Astrocyte (in vitro differentiated cells and primary cell): Measurements from ENCODE around the gene BANK1. TPM values are rescaled to one million over a fixed set of nuclear protein-coding genes. Genes with fewer than 3 reads are reported as not detected.

ENCODE experiments used
- DNase-seq: peaks from one replicate; pipeline ENCODE4 v3.0.0-alpha.2; 2010; ENCODE audit warnings: low read depth
- FAIRE-seq: peaks from 2 replicates; lab custom pipeline; 2011; peaks lifted over from hg19 to GRCh38; lab: Jason Lieb, UNC
- H2AFZ ChIP-seq: 2 replicates; pipeline ENCODE4 v1.6.0; 2012; ENCODE audit warnings: low read depth, low read length, inconsistent platforms
- H3K27ac ChIP-seq: 2 replicates; pipeline ENCODE4 v1.5.1; 2011; ENCODE audit warnings: low read depth, low read length, inconsistent platforms
- H3K27me3 ChIP-seq: 2 replicates; pipeline ENCODE4 v1.6.0; 2011; ENCODE audit warnings: low read length, inconsistent platforms; ENCODE audit not compliant: insufficient read depth
- H3K36me3 ChIP-seq: 2 replicates; pipeline ENCODE4 v1.5.1; 2011; ENCODE audit warnings: low read length, inconsistent platforms; ENCODE audit not compliant: insufficient read depth
- H3K4me1 ChIP-seq: 2 replicates; pipeline ENCODE4 v1.5.1; 2011; ENCODE audit warnings: low read length, inconsistent platforms; ENCODE audit not compliant: insufficient read depth
- H3K4me2 ChIP-seq: 2 replicates; pipeline ENCODE4 v1.6.0; 2012; ENCODE audit warnings: low read length, inconsistent platforms
- H3K4me3 ChIP-seq: 2 replicates; pipeline ENCODE4 v1.5.1; 2011; ENCODE audit warnings: low read depth, mild to moderate bottlenecking, low read length, inconsistent platforms; ENCODE audit not compliant: insufficient read depth
- H3K79me2 ChIP-seq: 2 replicates; pipeline ENCODE4 v1.6.0; 2012; ENCODE audit warnings: mild to moderate bottlenecking, low read length, inconsistent platforms; ENCODE audit not compliant: insufficient read depth
- H3K9ac ChIP-seq: 2 replicates; pipeline ENCODE4 v1.6.0; 2012; ENCODE audit warnings: mild to moderate bottlenecking, low read length, inconsistent platforms
- H3K9me3 ChIP-seq: 2 replicates; pipeline ENCODE4 v1.5.1; 2012; ENCODE audit warnings: low read depth, mild to moderate bottlenecking, low read length, inconsistent platforms; ENCODE audit not compliant: insufficient read depth
- H4K20me1 ChIP-seq: 2 replicates; pipeline ENCODE4 v1.6.0; 2012; ENCODE audit warnings: low read length, inconsistent platforms; ENCODE audit not compliant: insufficient read depth
- H3K27ac Mint-ChIP-seq: one replicate; pipeline ENCODE4 v1.8.0; 2021; ENCODE audit warnings: mild to moderate bottlenecking, mixed read lengths; ENCODE audit not compliant: unreplicated experiment
- H3K27me3 Mint-ChIP-seq: one replicate; pipeline ENCODE4 v1.8.0; 2021; ENCODE audit warnings: low read depth, mixed read lengths; ENCODE audit not compliant: unreplicated experiment
- H3K36me3 Mint-ChIP-seq: one replicate; pipeline ENCODE4 v1.8.0; 2021; ENCODE audit warnings: low read depth, mixed read lengths; ENCODE audit not compliant: unreplicated experiment
- H3K4me1 Mint-ChIP-seq: one replicate; pipeline ENCODE4 v1.8.0; 2021; ENCODE audit warnings: low read depth, mixed read lengths; ENCODE audit not compliant: unreplicated experiment
- H3K4me3 Mint-ChIP-seq: one replicate; pipeline ENCODE4 v1.8.0; 2021; ENCODE audit warnings: mild to moderate bottlenecking, moderate library complexity, mixed read lengths; ENCODE audit not compliant: unreplicated experiment
- H3K9me3 Mint-ChIP-seq: one replicate; pipeline ENCODE4 v1.8.0; 2021; ENCODE audit warnings: mild to moderate bottlenecking, mixed read lengths; ENCODE audit not compliant: unreplicated experiment
- CTCF ChIP-seq: IDR thresholded peaks from 2 replicates; pipeline ENCODE4 v1.5.1; 2011; ENCODE audit warnings: low read depth, mild to moderate bottlenecking, inconsistent platforms, low read length, moderate library complexity; ENCODE audit not compliant: insufficient read depth
- EZH2 ChIP-seq: IDR thresholded peaks from 2 replicates; pipeline ENCODE4 v1.6.1; 2012; ENCODE audit warnings: mild to moderate bottlenecking, low read length, inconsistent platforms; ENCODE audit not compliant: insufficient read depth
- total RNA-seq: library from RNA; stranded (reverse); gene quantifications from 2 replicates; pipeline ENCODE4 v1.2.1, GENCODE V29; 2021

The BANK1 gene
- total RNA-seq, 1 donor from 2014 or later = 1.3 TPM

DNA sequence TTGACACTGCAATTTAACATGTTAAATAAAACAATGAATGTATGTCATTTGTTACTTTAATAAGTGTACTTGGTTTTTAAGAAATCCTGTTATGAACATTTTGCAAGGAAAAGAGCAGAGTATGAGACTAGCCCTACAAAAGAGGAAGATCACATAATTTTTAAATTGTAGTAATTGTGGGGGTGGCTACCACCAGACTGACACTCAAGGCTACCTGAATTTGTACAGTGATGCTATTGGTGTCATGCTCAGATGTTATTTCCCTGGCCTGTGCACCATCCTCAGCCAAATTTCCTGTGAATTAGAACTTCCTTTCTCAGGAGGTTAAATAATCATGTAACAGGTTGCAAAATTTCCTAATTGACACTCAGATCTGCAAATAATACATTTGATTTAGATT lies 157.5 kb downstream of the BANK1 start:
- no peaks in the 10 kb centered on the region for H4K20me1 ChIP-seq
- no peak overlapping the region for H3K27ac Mint-ChIP-seq
- no peaks in the 10 kb centered on the region for H3K9me3 ChIP-seq
- DNase-seq = no peak
- peaks cover 5% of the 10 kb centered on the region for H3K4me1 ChIP-seq
- no peaks in the 10 kb centered on the region for H3K36me3 ChIP-seq
- H3K9ac ChIP-seq = no peak overlapping the region
- H3K27ac ChIP-seq = no peak overlapping the region
- no peaks in the 10 kb centered on the region for H3K79me2 ChIP-seq
- H3K27me3 Mint-ChIP-seq = no peaks in the 10 kb centered on the region
- FAIRE-seq = no peak
- no peak overlapping the region for H3K4me3 ChIP-seq
- H3K4me3 Mint-ChIP-seq = no peak overlapping the region
- no peak overlapping the region for H3K4me2 ChIP-seq
- no peaks in the 10 kb centered on the region for H3K36me3 Mint-ChIP-seq
- H2AFZ ChIP-seq = no peak overlapping the region
- H3K9me3 Mint-ChIP-seq = no peaks in the 10 kb centered on the region
- no peak for TF ChIP-seq EZH2
- TF ChIP-seq CTCF = no peak
- peaks cover 10% of the 10 kb centered on the region for H3K4me1 Mint-ChIP-seq
- H3K27me3 ChIP-seq = no peaks in the 10 kb centered on the region

DNA sequence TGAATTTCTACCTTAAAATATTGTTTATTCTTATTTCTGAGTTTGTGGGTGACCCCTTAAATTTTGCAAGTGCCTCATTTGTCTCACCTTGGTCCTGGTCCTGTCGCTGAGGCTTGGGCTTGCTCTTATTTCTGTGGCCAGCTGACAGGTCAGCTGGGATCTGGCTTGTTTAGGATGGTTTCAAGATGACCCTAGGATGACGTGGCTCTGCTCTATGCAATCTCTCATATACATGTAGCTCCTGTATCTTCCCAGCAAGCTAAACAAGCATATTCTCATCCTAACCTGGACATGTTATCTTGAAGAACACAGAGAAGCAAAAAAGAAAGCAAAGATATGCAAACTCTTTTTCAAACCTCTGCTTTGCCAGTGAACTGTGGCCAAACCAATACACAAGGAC lies 158.4 kb downstream of the BANK1 start:
- no peaks in the 10 kb centered on the region for H3K9me3 ChIP-seq
- no peak overlapping the region for H3K27ac ChIP-seq
- Mint-ChIP-seq H3K4me3 (no peak overlapping the region), H3K4me1 (peaks cover 18% of the 10 kb centered on the region), H3K36me3 (no peaks in the 10 kb centered on the region), H3K9me3 (no peaks in the 10 kb centered on the region), H3K27me3 (no peaks in the 10 kb centered on the region), H3K27ac (no peak overlapping the region)
- H3K4me1 ChIP-seq = peaks cover 9% of the 10 kb centered on the region
- no peaks in the 10 kb centered on the region for H3K36me3 ChIP-seq
- no peaks in the 10 kb centered on the region for H3K79me2 ChIP-seq
- no peak for TF ChIP-seq CTCF
- TF ChIP-seq EZH2 = no peak
- DNase-seq (no peak), FAIRE-seq (no peak)
- no peak overlapping the region for H3K9ac ChIP-seq
- no peaks in the 10 kb centered on the region for H4K20me1 ChIP-seq
- no peak overlapping the region for H3K4me2 ChIP-seq
- no peak overlapping the region for H3K4me3 ChIP-seq
- H2AFZ ChIP-seq = no peak overlapping the region
- no peaks in the 10 kb centered on the region for H3K27me3 ChIP-seq

DNA sequence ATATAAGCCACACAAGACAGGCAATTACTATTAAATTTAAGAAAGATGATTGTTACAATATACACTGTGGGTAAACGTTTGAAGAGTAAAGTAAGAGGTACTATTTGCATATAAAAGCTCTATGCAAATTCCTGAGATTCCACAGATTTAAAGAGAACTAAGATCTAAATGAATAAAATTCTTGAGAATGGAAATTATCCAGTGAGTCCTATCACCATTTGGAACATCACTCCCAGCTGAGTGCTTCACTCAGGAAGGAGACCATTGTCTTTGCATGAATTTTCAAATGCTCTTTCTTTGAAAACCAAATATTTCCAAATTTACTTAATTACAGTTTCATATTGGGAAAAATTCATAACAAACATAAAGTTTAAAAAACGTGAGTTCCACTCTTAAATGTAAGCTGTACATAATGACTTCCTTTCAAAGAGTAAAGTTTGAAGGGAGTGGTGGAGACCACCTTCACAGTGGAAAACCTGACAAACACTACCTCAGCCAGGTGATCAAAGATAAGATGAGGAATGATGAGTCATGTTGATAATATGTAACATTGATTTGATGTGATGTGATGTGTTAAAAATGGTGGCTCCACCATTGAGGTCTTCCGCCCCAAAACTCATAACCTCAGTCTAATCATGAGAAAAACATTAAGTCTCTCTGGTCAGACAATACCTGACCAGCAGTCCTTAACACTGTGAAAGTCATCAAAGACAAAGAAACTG lies 159.9 kb downstream of the BANK1 start:
- H3K36me3 ChIP-seq = no peaks in the 10 kb centered on the region
- FAIRE-seq (peak; percentile 26), DNase-seq (no peak)
- no peaks in the 10 kb centered on the region for H3K27me3 Mint-ChIP-seq
- no peak overlapping the region for H3K9ac ChIP-seq
- no peak overlapping the region for H2AFZ ChIP-seq
- no peaks in the 10 kb centered on the region for H3K27me3 ChIP-seq
- no peak overlapping the region for H3K27ac ChIP-seq
- peaks cover 26% of the 10 kb centered on the region for H3K4me1 Mint-ChIP-seq
- no peaks in the 10 kb centered on the region for H4K20me1 ChIP-seq
- no peaks in the 10 kb centered on the region for H3K36me3 Mint-ChIP-seq
- H3K4me3 Mint-ChIP-seq = no peak overlapping the region
- no peaks in the 10 kb centered on the region for H3K9me3 Mint-ChIP-seq
- TF ChIP-seq CTCF (no peak), EZH2 (no peak)
- no peak overlapping the region for H3K27ac Mint-ChIP-seq
- no peaks in the 10 kb centered on the region for H3K9me3 ChIP-seq
- H3K4me2 ChIP-seq = no peak overlapping the region
- no peak overlapping the region for H3K4me3 ChIP-seq
- H3K4me1 ChIP-seq = peaks cover 12% of the 10 kb centered on the region
- no peaks in the 10 kb centered on the region for H3K79me2 ChIP-seq
